ENCODE data around the gene HEATR1.

GRCh38 chr1:236509647-236510401 lies 94.5 kb downstream of the HEATR1 start:
- TF ChIP-seq CTCF (IDR thresholded peaks at IDR 0.05) (no peak), POLR2A (IDR thresholded peaks at IDR 0.05) (no peak)

All from ovary (tissue), 3 donors.